Measurements from ENCODE around the gene CATSPER3. TPM values are rescaled to one million over a fixed set of nuclear protein-coding genes. Genes with fewer than 3 reads are reported as not detected.

Gene CATSPER3
- polyA plus RNA-seq, 4 donors, result 1.1 to 2.0 (median 1.5) TPM

GRCh38 chr5:135009736-135010501 lies 42.2 kb downstream of the CATSPER3 start:
- no peak for DNase-seq (ENCODE audit: low read depth in 4 of 4, low spot score in 2 of 4)

DNA sequence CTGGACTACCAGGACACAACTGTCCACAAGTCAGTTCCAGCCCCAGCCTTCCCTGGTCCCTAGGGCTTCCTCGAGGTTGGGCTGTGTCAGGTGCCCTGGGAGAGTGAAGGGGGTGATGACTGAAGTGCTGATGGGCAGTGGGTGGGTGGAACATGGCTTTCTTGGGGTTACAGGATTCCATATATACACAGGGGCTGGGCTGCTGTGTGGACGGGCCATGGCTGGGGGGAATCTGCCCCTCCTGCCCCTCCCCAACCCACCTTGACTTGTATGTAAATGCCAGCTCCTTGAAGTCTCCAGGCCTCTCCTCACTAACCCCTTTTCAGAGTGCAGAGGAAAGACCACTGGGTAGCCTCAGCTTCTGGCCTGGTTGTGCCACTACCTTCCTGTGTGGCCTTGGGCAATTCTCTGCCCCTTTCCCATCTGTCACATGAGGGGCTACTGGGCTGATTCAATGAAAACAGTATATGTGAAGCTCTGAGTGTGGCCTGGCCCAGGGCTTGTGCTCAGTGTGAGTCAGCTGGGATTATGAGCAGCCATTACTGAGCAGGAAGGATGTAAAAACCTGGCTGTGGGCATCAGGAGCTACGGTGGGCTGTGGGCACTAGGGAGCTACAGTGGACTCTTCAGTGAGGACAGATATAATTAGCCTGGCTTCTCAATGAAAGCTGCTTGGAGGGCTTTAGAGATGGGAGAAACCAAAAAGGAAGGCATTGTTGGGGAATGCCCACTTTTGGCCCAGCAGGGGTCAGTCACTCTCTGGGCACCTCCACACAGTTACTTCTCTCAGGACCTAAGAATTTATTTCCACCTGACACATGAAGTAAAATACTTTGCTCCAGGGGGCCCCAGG lies 43.0 kb downstream of the CATSPER3 start:
- no peak for DNase-seq (ENCODE audit: low read depth in 4 of 4, low spot score in 2 of 4)

- DNase-seq (ENCODE audit: low read depth in 4 of 4, low spot score in 2 of 4), result no peak
Measured at GRCh38 chr5:135011355-135012032, 43.8 kb downstream of the CATSPER3 start.

GRCh38 chr5:135012033-135012588 lies 44.4 kb downstream of the CATSPER3 start:
- DNase-seq (ENCODE audit: low read depth in 4 of 4, low spot score in 2 of 4), result no peak

DNA sequence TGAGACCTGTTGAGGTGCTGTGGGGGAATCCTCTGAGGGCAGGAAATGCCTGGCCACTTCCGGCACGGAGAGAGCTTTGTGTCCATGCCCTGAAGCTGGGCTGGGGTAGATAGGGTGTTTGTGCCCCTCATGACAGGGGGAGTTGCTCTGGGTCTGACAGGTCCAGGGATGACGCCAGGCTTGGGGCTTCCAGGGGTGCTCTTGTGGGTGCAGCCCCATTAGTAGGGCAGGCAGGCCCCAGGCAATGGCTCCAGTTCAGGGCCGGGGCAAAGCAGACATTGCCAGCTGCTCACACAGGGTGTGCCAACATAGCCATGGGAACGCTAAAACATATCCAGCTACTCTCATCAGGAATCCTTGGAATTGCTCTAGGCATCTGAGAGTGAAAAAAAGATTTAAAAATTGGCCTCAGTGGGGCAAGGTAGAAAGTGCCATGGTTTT lies 45.3 kb downstream of the CATSPER3 start:
- no peak for DNase-seq (ENCODE audit: low read depth in 4 of 4, low spot score in 2 of 4)

GRCh38 chr5:135013445-135013844 lies 45.7 kb downstream of the CATSPER3 start:
- no peak for DNase-seq (ENCODE audit: low read depth in 4 of 4, low spot score in 2 of 4)

GRCh38 chr5:135013947-135014570 lies 46.4 kb downstream of the CATSPER3 start:
- DNase-seq (ENCODE audit: low read depth in 4 of 4, low spot score in 2 of 4), result no peak

- no peak for DNase-seq (ENCODE audit: low read depth in 4 of 4, low spot score in 2 of 4)
Measured at GRCh38 chr5:135015942-135016341, 48.2 kb downstream of the CATSPER3 start.

DNA sequence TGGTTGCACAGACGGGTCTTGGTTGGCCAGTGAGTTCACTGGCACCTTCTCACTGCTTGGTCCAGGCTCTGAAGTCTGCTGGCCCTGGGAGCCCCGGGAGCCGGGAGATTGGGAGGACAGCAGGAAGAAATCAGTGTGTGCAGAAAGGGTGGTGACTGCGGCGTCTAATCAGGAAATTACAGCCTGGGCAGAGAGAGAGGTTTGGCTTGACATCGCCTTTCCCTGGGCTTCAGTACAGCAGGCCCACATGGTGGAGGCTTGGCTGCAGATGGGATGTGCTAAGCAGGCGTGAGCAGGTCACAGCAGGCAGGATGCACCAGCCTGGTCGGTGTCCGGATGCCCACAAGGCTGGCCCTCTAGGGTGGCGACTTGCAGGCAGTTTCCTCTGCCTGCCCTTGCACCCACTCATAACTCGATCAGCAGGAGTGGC lies 49.2 kb downstream of the CATSPER3 start:
- DNase-seq (ENCODE audit: low read depth in 4 of 4, low spot score in 2 of 4), result no peak

GRCh38 chr5:135018457-135018856 lies 50.8 kb downstream of the CATSPER3 start:
- no peak for DNase-seq (ENCODE audit: low read depth in 4 of 4, low spot score in 2 of 4)

DNA sequence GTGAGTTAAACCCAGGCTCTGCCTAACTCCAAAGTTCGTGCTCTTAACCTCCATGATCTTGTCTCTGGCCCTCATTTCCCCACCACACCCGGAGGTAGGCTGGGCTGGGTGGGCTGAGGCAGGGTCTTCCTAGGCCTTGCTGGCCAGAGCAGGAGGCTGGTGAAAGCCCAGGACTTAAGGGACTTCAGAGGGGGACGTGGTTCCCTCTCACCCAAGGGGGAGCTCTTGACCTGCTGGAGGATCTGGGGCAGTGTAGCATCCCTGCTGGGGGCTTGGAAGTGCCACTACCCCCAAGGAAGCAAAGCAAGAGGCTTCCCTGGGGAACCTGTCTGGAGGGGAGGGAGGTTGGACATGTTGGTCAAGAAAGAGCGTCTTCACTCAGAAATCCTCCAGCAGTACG lies 51.6 kb downstream of the CATSPER3 start:
- DNase-seq (ENCODE audit: low read depth in 4 of 4, low spot score in 2 of 4), result no peak

DNA sequence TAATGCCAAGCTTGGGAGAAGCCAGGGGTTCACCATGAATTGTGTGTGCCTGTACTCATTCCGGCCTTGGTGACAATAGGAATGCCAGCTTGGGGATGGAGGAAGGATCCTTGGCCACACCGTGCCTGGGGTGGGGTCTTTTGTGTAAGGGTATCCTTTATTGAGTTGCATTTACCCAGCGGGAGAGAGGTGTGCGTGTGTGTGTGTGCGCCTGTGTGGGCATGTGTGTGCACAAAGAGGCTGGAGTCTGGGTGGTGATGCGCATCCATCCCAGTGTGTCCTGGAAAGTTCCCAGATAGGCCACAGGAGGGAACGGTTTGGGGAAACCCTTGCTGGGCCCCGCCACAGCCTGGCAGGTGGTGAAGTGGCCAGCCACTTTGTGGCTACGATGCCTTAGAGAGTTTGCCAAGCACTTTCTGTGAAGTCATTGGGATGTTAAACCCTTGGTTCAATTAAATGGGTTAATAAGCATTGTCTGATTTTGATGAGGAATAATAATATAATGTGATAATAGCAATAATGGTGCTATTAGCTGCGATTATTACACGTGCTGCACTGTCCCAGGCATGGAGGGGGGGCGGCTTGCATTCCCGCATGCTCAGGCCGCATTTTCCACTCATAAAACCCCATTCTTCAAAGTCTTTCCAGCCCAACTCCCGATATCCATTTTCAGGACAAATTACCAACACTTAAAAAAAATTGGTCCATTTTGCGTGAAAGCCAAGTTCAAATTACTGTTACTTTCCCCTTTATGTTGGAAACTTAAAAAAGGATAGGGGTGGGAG lies 52.6 kb downstream of the CATSPER3 start:
- DNase-seq (ENCODE audit: low read depth in 4 of 4, low spot score in 2 of 4), result no peak

DNA sequence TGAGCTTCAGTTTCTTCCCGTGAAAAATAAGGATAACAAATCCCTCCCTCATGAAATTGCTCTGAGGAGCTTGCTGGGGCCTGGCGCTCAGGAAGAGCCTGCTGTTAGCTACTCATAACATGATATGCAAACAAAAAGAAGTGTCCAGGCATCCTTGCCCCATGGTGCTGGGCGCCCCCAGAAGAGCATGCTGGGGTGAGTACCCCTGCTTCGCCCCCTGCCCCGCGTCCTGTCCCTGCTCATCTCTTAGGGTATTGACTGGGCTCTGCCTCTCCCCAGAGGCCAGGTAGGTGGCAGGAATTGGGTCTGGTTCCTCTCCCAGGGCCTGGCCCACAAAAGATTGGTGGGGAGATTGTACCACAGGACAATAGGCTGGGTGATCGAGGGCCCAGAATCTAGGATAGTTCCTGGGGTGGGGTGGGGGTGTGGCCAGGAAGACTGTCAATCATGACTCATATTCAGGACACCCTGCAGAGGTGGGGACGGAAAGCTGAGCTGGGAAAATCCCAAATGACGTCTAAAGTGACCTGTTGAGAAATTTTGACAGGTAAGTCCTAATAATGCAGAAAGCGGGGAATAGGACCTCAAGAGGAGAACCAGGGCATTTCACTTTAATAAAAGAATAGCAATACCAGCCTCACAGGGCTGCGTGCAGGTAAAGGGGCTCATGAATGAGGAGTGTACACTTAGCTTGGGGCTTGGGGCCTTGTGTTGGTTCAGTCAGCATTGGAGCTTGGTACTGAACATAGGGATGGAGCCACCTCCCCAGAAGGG lies 57.4 kb downstream of the CATSPER3 start:
- no peak for DNase-seq (ENCODE audit: low read depth in 4 of 4, low spot score in 2 of 4)

DNA sequence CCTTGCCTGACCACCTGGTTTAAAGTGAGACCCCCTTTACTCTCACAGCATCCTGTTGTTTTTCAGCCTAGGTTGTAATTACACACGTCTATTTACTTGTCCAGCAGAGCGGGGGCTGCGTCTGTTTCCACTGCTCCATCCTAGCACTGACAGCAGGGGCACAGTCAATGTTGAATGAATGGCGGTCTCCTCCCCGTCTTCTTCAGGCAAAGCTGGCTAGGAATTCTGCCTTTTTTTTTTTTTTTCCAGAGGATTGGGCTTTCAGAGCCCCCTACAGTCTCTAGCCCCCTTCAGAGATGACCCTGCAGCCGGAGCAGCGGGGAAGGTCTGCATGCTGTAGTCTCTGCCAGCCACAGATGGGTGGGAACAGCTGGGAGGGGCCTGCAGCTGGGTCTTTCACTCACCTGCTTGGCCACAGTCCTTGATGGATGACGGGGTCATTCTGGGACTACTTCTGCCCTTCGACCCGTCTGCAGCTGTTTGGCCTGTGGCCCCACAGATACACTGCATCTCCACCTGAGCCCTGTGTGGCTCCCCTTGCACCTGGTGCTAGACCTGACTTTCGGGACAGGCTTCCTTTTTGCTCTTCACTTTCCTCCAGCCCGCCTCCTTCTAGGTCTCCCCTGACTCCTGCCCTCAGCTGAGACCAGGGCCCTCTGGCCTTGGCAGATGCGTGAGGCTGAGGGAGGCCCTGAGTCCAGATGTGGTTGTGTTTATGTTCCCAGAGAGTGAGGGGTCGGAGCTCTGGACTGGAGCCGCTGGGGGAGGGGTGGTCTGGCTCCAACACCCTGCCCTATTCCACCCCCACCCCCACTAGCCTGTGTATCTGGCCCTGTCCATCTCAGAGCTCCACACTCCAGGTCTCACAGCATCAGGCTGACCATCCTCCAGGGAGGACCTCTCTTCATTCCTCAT lies 58.3 kb downstream of the CATSPER3 start:
- DNase-seq (ENCODE audit: low read depth in 4 of 4, low spot score in 2 of 4), result no peak

DNA sequence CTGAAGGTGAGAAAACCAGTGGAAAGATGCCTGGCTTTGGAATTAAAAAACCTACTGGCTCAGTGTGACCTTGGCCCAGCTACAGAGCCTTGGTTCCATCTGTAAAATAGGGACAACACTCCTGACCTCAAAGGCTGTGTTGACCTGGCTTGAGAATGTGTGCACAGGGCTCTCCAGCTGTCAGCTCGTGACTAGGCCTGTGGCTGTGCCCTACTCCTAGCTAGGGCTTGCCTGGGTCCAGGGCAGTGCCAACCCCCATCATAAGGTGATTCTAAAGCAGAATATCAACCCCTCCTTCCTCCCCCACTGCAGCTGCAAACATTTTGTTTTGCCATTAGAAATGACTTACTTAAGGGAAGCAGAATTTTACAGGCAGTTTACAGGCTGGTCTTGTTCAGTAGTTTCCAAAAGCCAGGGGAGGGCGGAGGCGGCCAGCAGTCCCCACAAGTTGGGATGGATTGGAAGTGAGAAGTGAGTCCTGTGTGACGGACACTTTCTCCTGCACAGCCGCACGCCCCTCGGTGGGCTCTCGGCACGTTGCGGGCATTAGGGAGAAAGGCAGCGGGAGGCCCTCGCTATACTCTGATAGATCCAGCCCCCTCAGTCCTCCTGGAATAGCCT lies 59.0 kb downstream of the CATSPER3 start:
- no peak for DNase-seq (ENCODE audit: low read depth in 4 of 4, low spot score in 2 of 4)

- no peak for DNase-seq (ENCODE audit: low read depth in 4 of 4, low spot score in 2 of 4)
Measured at GRCh38 chr5:135027266-135027696, 59.6 kb downstream of the CATSPER3 start.

Measured in left renal cortex interstitium (tissue), 4 donors.